UCSD-AML1 (cell line): ENCODE results near the gene HECTD4.
"Not testable (repeated sequence)": the region's sequence is repeated elsewhere in the genome, so short reads cannot be mapped to it uniquely, and the experiment has no call there.

Experiments used
- DNase-seq: peaks from one replicate; lab custom pipeline; 2025; ENCODE audit not compliant: unreplicated experiment; lab: John Stamatoyannopoulos, UW

HECTD4 gene

GRCh38 chr12:112164011-112164660 lies 218.1 kb downstream of the HECTD4 start:
- no peak for DNase-seq

- DNase-seq: no peak
Measured at GRCh38 chr12:112163471-112163991, 218.7 kb downstream of the HECTD4 start.

- DNase-seq: no peak
Measured at GRCh38 chr12:112163056-112163455, 219.2 kb downstream of the HECTD4 start.

- no peak for DNase-seq
Measured at GRCh38 chr12:112162241-112162790, 219.9 kb downstream of the HECTD4 start.

GRCh38 chr12:112161711-112162110 lies 220.5 kb downstream of the HECTD4 start:
- no peak for DNase-seq

GRCh38 chr12:112160611-112161010 lies 221.6 kb downstream of the HECTD4 start:
- DNase-seq: no peak

GRCh38 chr12:112159146-112159541 lies 223.1 kb downstream of the HECTD4 start:
- DNase-seq: no peak

- DNase-seq: not testable (repeated sequence)
Measured at GRCh38 chr12:112158461-112159145, 223.6 kb downstream of the HECTD4 start.

- DNase-seq: no peak
Measured at GRCh38 chr12:112153893-112154219, 228.4 kb downstream of the HECTD4 start.

GRCh38 chr12:112153181-112153892 lies 228.9 kb downstream of the HECTD4 start:
- DNase-seq: no peak

- DNase-seq: no peak
Measured at GRCh38 chr12:112151766-112152541, 230.3 kb downstream of the HECTD4 start.

GRCh38 chr12:112149596-112149995 lies 232.6 kb downstream of the HECTD4 start:
- no peak for DNase-seq

- DNase-seq: no peak
Measured at GRCh38 chr12:112148031-112148513, 234.2 kb downstream of the HECTD4 start.

GRCh38 chr12:112146123-112146522 lies 236.1 kb downstream of the HECTD4 start:
- DNase-seq: no peak

GRCh38 chr12:112140728-112141127 lies 241.5 kb downstream of the HECTD4 start:
- DNase-seq: no peak

- no peak for DNase-seq
Measured at GRCh38 chr12:112134731-112135130, 247.5 kb downstream of the HECTD4 start.

GRCh38 chr12:112133418-112133817 lies 248.8 kb downstream of the HECTD4 start:
- DNase-seq: no peak

- no peak for DNase-seq
Measured at GRCh38 chr12:112131686-112132085, 250.5 kb downstream of the HECTD4 start.

GRCh38 chr12:112130441-112130998 lies 251.7 kb downstream of the HECTD4 start:
- DNase-seq: no peak

GRCh38 chr12:112126911-112127310 lies 255.3 kb downstream of the HECTD4 start:
- DNase-seq: no peak
